ENCODE measurements around the gene CTRB2.
A peak's percentile ranks its signal among the peaks of the same experiment; 100 is the strongest.
"Not testable (repeated sequence)": the region's sequence is repeated elsewhere in the genome, so short reads cannot be mapped to it uniquely, and the experiment has no call there.

Gene CTRB2

GRCh38 chr16:75241955-75242354 lies 35.0 kb upstream of the CTRB2 start:
- H3K4me3 ChIP-seq (ENCODE audit: low read depth, low read length): no peak overlapping the region

GRCh38 chr16:75241412-75241811 lies 34.5 kb upstream of the CTRB2 start:
- no peak for TF ChIP-seq CTCF (IDR thresholded peaks at IDR 0.05; ENCODE audit: low read depth, low read length)
- DNase-seq (ENCODE audit: low read depth, low spot score): no peak
- in situ Hi-C loops (cut with HindIII; ENCODE audit: low sequenced_read_pairs): loop anchor here (25.0 kb wide), 1 partner anchor 146 kb away; no protein-coding TSS in a partner anchor
- H3K4me3 ChIP-seq (ENCODE audit: low read depth, low read length): no peak overlapping the region

More at GRCh38 chr16:75241955-75242354, 35.0 kb upstream of the CTRB2 start:
- no peak for DNase-seq (ENCODE audit: low read depth, low spot score)
- no peak for TF ChIP-seq CTCF (IDR thresholded peaks at IDR 0.05; ENCODE audit: low read depth, low read length)
- in situ Hi-C loops (cut with HindIII; ENCODE audit: low sequenced_read_pairs): loop anchor here (25.0 kb wide), 1 partner anchor 145 kb away; no protein-coding TSS in a partner anchor

- not testable (repeated sequence) for DNase-seq (ENCODE audit: low read depth, low spot score); H3K4me3 ChIP-seq (ENCODE audit: low read depth, low read length)
- peak; percentile 4 for TF ChIP-seq CTCF (IDR thresholded peaks at IDR 0.05; ENCODE audit: low read depth, low read length)
- in situ Hi-C loops (cut with HindIII; ENCODE audit: low sequenced_read_pairs): loop anchor here (25.0 kb wide), 1 partner anchor 147 kb away; no protein-coding TSS in a partner anchor
These were observed 33.7 kb upstream of the CTRB2 start for GRCh38 chr16:75240633-75241032.

GRCh38 chr16:75239542-75240122 lies 32.7 kb upstream of the CTRB2 start:
- in situ Hi-C loops (cut with HindIII; ENCODE audit: low sequenced_read_pairs): loop anchor here (25.0 kb wide), 1 partner anchor 148 kb away; no protein-coding TSS in a partner anchor
- TF ChIP-seq CTCF (IDR thresholded peaks at IDR 0.05; ENCODE audit: low read depth, low read length): no peak
- DNase-seq (ENCODE audit: low read depth, low spot score): no peak
- H3K4me3 ChIP-seq (ENCODE audit: low read depth, low read length): no peak overlapping the region

- peak; percentile 25 for TF ChIP-seq CTCF (IDR thresholded peaks at IDR 0.05; ENCODE audit: low read depth, low read length)
- in situ Hi-C loops (cut with HindIII; ENCODE audit: low sequenced_read_pairs): loop anchor here (25.0 kb wide), 1 partner anchor 148 kb away; no protein-coding TSS in a partner anchor
- no peak for DNase-seq (ENCODE audit: low read depth, low spot score)
- H3K4me3 ChIP-seq (ENCODE audit: low read depth, low read length): no peak overlapping the region
These were observed 32.0 kb upstream of the CTRB2 start for GRCh38 chr16:75238853-75239541.

GRCh38 chr16:75238132-75238852 lies 31.3 kb upstream of the CTRB2 start:
- no peak overlapping the region for H3K4me3 ChIP-seq (ENCODE audit: low read depth, low read length)
- no peak for TF ChIP-seq CTCF (IDR thresholded peaks at IDR 0.05; ENCODE audit: low read depth, low read length)
- peak; percentile 93 for DNase-seq (ENCODE audit: low read depth, low spot score)
- in situ Hi-C loops (cut with HindIII; ENCODE audit: low sequenced_read_pairs): loop anchor here (25.0 kb wide), 1 partner anchor 149 kb away; no protein-coding TSS in a partner anchor
